GM12872 (cell line): ENCODE results near the gene CDH13.
A peak's percentile ranks its signal among the peaks of the same experiment; 100 is the strongest.

Experiments used
- TF ChIP-seq, protein P1 (sequence below): IDR thresholded peaks from 3 replicates; pipeline ENCODE4 v1.5.1; 2011; ENCODE audit warnings: low read depth, mild to moderate bottlenecking, low read length, moderate library complexity; ENCODE audit not compliant: insufficient read depth

CDH13 gene

DNA sequence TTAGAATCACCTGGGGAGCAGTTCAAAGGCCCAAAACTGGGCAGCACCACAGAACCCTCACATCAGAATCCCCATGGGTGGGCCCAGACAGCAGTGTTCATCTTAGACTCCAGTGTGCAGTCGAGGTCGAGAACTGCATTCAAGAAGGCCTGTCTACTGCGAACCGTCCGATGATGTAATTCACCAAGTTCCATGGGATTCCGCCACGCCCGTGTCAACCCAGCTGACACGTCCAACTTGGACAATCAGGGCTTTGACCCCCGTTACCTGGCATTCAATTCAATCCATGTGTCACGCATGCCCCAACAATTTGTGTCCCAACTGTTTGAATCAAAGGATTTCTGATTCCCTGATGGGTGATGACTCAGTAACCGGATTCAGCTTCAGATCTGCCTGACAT is 1190.3 kb downstream of the CDH13 start:
- TF ChIP-seq, protein P1, sequence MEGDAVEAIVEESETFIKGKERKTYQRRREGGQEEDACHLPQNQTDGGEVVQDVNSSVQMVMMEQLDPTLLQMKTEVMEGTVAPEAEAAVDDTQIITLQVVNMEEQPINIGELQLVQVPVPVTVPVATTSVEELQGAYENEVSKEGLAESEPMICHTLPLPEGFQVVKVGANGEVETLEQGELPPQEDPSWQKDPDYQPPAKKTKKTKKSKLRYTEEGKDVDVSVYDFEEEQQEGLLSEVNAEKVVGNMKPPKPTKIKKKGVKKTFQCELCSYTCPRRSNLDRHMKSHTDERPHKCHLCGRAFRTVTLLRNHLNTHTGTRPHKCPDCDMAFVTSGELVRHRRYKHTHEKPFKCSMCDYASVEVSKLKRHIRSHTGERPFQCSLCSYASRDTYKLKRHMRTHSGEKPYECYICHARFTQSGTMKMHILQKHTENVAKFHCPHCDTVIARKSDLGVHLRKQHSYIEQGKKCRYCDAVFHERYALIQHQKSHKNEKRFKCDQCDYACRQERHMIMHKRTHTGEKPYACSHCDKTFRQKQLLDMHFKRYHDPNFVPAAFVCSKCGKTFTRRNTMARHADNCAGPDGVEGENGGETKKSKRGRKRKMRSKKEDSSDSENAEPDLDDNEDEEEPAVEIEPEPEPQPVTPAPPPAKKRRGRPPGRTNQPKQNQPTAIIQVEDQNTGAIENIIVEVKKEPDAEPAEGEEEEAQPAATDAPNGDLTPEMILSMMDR: no peak

- TF ChIP-seq, protein P1: no peak
Measured at GRCh38 chr16:83818276-83818675, 1191.5 kb downstream of the CDH13 start.

- TF ChIP-seq, protein P1: no peak
Measured at GRCh38 chr16:83819361-83819760, 1192.6 kb downstream of the CDH13 start.

DNA sequence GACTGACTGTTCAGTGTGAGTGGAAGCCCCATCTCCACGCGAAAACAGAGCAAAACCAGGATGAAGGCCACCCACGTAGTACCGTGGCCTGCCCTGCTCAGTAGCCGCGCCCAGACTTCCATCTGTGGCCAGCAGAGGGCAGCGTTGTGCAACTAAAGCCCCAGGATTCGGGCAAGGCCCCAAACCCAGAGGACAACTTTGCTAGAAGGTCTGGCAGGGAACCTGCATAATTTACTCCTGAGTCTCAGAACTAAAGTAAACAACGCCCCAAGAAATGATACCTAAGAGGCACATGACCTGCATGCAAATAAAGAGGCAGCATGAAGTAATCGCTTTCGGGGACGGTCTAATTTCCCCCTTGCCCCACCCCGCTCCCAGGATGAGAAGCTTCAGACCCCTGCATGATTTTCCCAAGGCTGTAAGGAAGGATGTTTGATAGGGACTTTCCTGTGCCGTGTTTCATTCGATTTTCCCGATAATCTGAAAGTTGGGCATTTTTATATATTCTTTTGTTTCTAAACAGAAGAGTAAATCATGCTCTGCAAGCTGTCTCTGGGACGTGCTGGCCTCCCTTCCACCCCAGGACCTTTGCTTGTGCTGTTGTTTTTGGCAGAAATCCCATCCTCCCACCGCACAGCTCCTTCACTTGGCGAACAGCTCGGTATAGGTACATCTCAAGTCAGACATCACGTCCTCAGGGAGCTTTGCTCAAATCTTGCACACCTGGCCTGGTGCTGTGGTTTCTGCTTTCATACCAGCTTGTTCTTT is 1199.6 kb downstream of the CDH13 start:
- TF ChIP-seq, protein P1: peak; percentile 92

DNA sequence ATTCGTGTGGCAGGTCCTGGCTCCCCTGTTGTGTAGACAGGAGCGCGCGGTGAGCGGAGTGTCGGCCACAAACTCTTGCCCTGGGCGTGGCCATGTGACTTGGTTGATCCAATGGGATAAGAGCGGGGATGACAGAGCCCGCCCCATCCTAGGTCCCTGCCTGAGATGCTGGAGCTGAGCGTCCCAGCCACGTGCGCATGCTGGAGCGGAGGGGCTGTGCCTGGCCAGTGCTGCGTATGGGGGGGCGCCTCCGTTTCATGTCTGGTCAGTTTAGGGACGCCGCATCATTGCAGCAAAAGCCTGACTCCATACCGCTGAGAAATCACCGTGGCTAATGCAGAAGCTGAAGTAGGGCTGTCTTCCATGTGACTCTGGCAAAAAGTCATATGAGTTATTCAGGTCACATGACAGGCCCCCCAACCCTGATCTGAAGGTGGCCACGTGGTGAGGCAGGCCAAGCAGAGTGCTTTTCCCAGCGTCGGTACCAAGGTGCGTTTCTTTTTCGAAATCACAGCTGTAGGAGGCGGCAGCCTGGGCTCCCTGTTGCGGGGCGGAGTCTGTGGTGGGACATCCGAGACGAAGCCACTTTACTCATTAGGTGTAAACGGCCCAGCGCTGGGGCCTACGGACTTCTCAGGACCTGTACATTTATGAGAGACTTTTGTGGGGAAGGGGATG is 1203.5 kb downstream of the CDH13 start:
- TF ChIP-seq, protein P1: no peak

GRCh38 chr16:83830769-83831455 is 1204.1 kb downstream of the CDH13 start:
- TF ChIP-seq, protein P1: no peak

DNA sequence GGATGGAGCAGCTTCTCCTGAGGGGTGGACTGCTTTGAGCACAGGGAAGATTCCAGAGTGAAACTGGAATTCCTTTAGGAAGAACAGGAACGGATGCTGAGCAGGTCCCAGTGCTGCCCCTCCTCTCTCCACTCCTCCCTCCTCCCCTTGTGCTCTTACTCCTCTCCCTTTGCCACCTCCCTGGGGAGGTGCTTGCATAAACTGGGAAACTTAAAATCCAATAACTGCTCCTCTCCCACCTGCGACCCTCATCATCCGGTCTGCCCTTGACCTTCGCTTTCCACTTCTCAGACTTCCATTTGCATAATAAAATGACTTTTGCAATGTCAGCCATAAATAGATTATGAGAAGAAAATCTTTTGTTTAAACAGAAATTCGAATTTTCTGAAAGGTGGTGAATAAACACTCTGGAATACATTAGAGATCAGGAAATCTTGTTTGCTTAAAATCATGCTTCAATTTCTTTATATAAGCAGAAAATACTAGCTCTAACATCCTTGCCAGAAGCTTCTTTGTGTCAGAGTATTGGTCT is 1204.8 kb downstream of the CDH13 start:
- TF ChIP-seq, protein P1: no peak
